Tongue (tissue), 2 donors: ENCODE results near the gene SFT2D1. TPM values are rescaled to one million over a fixed set of nuclear protein-coding genes. Genes with fewer than 3 reads are reported as not detected.

Experiments
- DNase-seq: peaks from one replicate; pipeline ENCODE4 v3.0.0-alpha.2; 2015
- total RNA-seq: library from RNA; depleted of rRNA; stranded (reverse); fragments of >200 nt; gene quantifications from one replicate; pipeline ENCODE4 v1.2.3, GENCODE V29; 2014

The SFT2D1 gene
- total RNA-seq, 1 donor from 2014 or later: 30.5 TPM

DNA sequence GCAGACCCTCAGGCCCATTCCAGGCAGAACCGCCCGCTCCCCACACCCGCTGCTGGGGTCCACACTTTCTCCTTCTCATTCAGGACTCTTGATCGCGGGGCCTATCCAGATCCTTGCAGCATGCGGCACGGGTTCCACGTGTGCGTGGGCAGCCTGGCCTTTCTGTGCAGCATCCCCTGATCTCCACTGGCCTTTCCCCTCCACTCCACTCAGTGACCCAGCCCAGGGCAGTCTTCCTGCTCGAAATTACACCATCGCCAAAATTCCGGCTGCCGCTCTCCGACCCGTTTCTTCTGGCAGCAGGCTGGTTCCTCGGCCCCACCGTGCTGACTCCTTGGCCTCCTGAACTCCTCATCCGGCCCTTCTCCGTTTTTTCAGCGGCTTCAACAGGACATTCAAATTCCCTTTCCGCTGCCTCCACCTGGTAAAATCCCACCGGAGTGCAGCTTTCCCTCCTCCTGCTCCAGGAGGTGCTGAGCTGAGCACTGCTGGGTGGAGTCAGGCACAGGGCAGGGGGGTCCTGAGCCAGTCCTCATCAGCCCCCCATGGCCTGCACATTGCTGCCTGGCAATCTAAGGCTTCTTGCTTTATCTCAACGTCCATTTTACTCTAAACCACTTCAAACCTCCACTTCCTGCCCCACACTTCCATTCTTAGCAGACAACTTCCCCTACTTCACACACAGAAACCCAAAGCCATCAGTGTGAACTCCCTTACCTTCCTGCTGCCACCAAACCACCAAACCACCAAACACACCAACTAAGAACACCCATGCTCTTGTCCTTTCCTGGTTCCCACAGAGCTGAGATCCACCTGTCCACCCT lies 9.0 kb downstream of the SFT2D1 start:
- no peak for DNase-seq

DNA sequence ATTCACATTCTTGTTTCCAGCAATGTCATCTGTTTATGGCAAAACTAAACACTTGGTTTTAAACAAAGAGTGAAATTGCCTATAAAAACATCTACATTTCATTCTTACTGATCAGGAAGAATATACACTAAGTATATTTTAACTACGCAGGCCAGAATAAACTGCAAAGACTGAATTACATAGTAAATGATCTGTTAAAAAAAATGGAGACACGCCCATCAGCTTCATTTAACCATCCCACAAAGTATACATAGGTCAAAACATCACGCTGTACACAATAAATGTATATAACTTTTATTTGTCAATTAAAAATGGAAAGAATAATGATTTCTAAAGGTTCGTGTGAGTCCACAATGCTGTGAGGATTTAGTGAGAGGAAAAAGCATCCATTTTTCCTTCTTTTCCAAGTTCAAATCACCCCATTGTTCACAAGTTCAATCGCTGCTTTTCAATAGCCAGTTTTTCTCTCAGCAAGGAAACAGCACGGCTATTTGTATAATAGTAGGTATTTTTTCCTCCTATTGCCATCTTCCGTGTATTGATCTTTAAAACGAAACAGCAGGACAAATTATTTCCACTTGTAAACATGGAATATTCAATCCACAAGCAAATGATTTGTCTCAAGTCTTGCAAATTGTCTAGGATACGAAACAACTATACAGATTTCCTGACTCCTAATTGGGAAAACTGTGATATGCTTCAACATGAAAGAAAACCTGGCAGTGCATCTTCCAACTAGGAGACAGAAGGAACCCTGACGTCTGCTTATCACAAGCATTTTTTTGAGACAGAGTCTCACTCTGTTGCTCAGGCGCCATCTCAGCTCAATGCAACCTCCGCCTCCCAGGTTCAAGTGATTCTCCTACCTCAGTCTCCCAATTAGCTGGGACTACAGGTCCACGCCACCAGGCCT lies 10.6 kb downstream of the SFT2D1 start:
- DNase-seq: no peak

DNA sequence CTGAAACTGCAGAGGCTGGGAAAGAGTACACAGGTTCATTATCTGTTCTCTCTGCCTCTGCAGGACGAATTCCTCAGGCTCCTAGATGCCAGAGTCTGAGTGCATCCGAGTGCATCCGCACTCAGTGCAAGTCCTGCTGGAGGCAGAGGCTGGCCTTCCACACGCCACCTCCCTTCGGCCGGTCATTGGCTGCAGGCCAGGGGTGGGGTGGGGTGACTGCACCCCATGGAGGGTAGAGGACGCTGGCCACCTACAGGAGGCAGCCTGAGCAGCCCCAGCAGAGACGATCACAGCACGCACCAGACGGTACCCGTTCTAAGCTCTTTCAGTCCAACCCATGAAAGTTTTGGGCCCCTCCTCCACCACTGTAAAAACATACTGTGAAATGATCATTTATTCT lies 11.7 kb downstream of the SFT2D1 start:
- no peak for DNase-seq

DNA sequence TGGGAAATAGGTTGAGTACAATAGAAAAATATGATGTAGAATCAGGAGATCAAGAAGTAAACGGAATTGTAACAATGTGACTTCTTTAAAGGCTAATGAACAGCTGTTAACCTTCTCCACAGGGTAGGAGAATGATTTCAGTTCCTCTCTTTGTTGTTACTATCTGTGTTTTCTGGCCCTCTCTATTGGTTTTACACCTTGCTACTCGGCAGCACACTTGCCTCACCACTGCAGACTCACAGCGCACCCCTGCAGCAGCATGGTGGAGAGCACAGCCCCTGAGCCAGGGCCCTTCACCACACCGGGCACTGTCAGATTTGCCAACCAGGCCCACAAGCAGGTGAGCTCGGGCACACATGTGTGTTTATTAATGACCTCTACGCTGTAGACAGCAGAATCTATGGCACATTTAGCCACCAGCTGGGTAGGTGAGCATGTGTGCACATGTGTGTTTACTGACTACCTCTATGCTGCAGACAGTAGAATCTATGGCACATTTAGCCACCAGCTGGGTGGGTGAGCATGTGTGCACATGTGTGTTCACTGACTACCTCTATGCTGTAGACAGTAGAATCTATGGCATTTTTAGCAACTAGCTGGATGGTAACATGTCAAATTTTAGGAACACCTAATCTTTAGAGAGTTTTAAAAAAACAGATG lies 16.8 kb downstream of the SFT2D1 start:
- DNase-seq: no peak

DNA sequence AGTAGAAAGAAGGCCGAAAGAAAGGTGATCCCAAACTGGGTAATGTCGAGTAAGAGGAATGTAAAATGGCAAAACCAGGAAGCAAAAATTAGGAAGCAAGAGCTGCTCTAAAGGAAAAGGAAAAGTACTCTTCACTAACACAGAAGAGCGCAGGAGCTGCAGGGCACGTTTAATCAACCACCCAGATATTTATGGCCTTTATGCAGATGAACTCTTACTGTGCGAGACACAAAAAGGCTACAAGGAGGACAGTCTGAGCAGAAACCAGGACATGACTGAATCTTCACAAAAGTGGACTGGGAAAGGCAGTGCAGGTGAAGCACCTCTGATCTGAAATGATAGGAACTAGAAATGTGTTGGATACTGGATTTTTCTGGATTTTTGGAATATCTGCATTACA lies 18.9 kb downstream of the SFT2D1 start:
- DNase-seq: no peak

DNA sequence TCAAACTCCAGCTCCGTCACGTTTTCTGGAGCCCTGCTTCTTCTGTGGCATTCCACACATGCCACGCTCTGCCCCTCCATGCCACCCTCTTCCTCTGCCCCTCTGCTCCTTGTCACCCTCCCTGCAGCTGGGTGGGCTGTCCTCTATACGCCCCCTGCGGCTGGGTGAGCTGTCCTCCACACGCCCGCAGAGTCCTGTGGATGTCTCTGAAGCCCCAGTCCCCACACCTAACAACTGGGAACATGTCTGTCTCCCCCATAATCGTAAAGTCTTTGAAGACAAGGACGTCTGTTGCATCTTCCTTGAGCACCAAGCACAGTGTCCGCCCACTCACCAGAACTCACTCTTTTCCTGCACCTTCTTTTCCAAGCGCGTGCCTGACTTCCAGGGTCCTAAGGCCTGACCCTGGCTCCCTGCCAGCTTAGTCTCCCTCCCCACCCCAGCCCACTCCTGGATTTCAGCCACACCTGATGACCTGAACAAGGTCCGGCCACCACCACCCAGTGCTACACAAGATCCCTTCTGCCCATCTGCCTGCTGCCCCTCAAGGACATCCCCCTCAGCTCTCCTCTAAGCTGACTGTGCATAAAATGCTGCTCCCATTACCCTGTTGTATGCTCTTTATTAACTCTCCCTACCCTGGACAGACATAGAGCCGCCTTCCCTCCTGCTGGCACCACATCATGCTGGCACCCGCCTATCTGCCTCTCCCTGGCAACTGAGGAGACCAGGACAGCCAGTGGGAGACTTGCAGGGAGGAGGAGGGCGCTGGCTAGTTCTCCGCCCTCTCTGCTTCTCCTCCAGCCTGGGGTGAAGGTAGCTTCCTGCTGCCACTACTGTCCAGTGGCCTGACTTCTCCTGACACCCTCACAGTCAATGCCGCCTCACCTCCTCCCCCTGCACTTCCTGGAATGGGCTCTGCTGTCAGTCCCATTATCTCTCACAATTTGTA lies 23.4 kb downstream of the SFT2D1 start:
- DNase-seq: no peak

DNA sequence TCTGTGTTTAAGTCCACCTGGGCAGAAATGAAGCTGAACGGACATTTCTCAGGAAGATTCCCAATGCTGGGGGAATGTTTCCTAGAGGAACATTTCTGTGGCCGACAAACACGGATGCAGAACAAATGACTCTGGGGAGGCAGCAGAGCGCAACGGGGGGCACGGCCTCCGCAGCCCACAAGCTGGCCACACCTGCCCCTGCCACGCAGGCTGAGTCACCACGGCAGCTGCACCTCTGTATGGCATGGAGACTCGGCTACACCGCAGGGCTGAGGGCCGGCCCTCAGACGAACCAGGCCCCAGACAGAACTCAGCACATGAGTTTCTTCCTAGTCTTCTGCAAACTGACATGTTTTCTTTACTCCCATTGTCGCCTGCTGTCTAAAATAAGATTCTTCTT lies 24.1 kb downstream of the SFT2D1 start:
- DNase-seq: peak; percentile 84

DNA sequence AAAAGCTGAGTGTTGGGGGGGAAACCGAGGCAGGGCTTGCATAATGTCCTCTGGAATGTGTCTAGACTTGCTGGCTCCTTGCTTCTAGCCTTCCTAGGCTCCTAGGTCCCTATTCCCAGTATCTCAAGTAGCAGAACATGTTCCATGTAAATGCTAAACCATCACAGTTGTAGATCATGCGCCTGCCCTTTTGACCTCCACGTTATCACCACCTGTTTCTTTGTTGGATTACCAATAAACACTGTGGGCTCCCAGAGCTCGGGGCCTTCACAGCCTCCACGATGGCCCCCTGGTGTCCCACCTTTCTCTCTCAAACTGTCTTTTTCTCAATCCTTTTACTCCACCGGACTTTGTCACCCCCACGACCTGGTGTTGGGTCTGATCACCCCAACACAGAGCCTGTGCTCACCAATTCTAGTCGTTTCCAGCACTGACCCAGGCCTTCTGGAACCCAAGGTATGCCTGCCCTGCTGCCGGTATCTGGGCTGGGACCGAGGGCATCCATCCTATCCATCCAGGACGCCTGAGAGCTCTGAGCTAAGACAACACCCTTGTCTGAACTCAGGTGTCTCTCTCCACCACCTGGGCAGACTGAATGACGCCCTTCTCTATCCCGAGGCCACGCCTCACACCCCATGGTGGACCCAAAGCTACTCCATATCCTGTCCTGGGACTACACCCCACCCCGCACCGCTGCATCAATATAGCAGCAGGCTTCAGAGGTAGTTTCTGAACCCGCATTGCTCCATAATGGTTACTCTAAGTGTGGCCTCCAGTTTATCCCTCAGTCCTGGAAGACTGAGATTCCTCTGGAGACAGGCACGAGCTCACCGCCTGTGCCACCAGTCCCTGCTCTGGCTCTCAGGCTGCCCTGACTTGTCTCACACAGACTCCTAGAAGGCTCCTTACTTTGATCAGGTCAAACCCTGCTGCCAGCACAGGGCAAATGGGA lies 24.8 kb downstream of the SFT2D1 start:
- DNase-seq: no peak

DNA sequence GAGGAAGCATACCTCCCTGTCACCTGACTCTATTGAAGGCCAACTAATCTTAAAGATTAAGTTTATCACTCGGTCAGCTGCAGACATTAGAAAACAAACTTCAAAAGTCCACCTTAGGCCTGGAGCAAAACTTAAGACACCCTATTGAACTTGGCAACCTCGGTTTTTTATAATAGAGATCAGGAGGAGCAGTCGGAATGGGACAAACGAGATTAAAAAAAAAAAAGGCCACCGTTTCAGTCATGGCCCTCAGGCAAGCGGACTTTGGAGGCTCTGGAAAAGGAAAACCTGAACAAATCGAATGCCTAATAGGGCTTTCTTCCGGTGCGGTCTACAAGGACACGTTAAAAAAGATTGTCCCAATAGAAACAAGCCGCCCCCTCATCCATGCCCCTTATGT lies 26.9 kb downstream of the SFT2D1 start:
- DNase-seq: no peak

DNA sequence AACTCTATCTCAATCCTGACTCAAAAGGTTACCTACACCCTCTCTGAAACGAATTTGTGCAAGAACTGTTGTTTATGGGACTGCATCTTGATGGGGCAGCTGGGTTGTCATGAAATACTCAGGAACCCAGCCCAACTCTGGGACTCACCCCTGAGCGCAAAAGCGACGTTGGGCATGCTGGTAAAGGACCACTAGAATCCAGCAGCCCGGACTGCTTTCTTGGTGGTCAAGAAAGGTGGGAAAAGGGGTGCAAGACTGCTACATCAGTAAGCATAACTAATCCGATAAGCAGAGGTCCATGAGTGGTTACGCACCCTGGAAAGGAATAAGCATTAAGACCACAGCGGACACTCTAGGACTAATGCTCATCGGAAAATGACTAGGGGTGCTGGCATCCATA lies 27.9 kb downstream of the SFT2D1 start:
- no peak for DNase-seq

DNA sequence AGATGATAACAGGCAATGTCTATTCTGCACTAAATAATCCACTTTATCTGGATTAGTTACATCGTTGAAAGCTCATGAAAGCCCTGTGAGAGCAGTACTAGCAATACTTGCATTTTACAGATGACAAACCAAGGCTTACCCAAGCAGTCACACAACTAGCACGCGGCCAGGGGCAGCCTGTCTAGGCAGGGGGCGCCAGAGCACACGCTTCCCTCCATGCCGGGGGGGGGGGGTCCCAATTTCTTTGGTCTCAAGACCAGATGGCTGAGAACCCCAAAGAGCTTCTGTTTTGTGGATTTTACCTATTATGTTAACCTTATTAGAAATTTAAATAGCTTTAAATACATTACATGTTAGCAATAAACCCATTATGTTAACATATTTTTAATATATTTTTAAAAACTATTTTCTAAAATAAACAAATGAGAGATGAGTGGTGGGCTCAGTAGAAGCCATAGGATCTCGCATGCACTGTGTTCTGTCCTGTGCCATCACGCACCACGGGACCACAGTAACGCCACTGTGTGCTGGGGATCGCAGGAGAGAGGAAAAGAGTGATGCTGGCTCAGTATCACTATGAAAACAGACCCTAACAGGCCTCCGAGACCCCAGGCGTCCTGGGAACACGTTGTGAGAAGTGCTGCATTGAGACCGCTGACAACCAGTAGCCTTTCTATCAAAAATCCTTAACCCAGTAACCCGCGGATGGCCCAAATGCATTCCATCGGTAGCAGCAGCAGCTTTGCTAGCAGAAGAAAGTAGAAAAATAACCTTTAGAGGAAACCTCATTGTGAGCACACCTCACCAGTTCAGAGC lies 28.9 kb downstream of the SFT2D1 start:
- DNase-seq: peak; percentile 20

DNA sequence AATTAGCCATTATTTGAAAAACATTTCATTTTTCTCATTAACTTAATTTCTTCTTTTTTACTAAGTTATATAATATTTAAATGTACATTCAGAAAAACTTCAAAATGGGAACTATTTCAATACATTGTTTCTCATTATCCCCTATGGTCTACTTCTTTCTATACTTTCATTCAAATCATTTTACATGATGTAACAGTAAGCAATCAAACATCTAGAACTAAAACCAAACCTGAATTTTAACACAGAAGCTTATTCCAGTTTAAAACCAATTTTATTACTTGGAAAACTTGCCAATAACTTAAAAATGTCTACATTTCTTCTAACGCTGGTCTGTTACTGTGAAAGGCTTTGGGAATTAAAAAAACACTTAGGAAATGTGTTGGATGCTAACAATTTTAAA lies 29.5 kb downstream of the SFT2D1 start:
- no peak for DNase-seq

DNA sequence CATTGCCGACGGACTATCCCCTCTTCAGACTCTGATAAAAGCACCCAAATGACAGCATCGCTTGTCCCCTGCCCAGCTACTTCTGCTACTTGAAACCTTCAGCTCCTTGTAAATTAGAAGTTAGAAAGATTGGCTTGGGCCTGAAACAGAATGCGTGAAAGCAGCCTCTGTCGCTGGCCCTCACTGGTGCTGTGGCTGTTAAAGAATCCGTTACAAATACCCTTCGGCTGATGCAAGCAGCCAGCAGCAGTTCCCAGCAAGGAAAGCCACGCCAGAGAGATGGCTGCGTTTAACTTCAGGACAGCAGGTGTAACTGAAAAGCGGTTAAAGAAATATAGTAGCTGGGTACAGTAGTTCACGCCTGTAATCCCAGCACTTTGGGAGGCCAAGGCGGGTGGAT lies 31.7 kb downstream of the SFT2D1 start:
- DNase-seq: no peak

DNA sequence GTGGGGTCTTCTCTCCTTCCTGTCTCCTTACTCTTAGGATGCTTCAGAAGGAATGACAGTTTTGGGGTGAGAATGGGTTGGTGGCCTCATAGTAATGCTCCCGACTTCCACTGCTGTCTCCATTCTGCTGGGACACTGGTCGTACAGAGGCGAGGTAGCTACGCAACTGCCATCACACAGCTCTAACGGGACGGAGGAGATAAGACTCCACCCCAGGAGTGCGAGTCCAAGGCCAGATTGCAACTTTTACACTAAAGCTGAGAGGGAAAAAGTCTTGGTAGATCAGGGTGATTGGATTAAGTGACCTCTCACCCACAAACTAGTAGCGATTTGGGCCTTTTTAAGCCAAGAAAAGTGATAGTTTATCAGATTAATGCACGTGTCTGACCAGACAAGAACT lies 32.4 kb downstream of the SFT2D1 start:
- no peak for DNase-seq

DNA sequence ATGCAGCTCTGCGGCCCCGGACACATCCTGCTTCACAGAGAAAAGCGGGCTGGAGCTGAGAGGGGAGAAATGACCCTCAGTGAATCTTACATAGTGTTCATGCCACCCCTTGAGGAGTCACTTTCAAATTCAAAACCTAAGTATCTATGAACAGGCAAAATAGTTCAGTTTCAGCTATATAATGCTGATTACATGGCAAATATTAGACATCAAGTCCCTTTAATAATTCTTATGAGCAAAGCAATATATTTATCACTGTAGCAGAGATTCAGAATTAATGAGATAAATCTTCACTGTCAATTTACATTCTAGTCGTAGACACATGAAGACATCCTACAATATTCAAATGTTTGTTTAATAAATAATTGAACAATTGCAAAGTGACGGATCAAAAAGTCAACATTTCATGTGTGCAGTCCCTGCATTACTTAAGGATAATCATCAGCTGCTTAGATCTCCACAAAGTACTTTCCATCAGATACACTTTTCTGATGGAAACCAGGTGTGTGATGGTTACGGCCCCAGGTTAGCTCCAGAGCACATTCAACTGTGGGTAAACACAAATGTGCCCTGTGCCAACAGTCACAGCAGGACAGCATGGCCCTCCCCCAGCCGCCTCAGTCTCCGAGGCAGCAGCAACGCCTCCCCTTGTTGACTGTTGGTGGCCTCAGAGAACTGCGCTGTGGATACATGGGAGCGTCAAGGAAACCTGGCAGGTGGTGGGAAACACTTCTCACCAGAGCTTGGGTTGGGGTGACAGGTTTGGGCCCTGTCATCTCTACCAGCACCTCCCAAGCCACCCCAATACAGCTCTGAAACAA lies 33.4 kb downstream of the SFT2D1 start:
- DNase-seq: no peak

DNA sequence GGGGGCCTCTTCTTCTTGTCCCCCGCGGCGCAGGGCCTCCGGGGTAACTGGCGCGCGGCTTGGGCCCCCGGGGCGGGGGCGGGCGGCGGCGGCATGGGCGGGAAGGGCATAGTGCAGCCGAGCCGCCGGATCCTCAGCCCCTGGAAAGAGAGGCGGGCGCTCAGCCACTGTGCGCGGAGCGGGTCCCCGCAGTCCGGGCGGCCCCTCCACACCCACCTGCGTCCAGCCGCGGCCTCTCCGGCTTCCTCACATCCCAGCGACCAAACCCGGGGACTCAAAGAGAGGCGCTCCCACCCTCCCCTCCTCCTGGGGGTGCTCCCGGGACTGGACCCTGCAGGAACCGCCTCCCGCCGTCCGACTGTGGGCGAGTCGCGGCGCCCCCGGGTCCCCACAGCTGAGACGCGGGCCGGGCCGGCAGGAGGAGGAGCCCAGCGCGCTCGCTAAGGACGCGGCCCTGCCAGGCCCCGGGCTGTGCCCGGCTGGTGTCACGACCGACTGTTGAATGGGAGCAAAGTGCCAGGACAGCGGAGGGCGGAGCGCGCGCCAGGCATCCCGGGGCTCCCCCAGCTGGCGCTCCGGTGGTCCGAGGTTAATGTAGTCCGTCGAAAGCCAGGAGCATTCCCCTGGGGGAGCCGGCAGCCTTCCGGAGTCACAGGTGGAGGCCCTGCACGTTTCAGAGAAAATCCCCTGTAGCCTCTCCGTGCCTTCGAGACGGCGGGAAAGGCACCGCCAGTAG lies 34.1 kb downstream of the SFT2D1 start, which contains the start of gene PRR18:
PRR18 (minus strand) TSS at position 360 of the 736 bp plus-strand sequence; CDS start at position 110, 250 bp downstream.
- peak; percentile 42 for DNase-seq
